ENCODE data around the gene SIL1.
"Not testable (repeated sequence)": the region's sequence is repeated elsewhere in the genome, so short reads cannot be mapped to it uniquely, and the experiment has no call there.

DNA sequence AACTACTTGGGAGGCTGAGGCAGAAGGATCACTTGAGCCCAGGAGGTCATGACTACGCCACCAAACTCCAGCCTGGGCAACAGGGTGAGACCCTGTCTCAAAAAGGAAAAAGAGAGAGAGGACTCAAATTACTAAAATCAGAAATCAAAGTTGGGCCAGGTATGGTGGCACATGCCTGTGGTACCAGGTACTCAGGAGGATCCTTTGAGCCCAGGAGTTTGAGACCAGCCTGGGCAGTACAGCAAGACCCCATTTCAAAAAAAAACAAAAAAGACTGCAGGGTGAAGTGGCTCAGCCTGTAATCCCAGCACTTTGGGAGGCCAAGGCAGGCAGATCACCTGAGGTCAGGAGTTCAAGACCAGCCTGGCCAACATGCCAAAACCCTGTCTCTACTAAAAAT, 23.8 kb downstream of the SIL1 start:
- TF ChIP-seq, protein P1, sequence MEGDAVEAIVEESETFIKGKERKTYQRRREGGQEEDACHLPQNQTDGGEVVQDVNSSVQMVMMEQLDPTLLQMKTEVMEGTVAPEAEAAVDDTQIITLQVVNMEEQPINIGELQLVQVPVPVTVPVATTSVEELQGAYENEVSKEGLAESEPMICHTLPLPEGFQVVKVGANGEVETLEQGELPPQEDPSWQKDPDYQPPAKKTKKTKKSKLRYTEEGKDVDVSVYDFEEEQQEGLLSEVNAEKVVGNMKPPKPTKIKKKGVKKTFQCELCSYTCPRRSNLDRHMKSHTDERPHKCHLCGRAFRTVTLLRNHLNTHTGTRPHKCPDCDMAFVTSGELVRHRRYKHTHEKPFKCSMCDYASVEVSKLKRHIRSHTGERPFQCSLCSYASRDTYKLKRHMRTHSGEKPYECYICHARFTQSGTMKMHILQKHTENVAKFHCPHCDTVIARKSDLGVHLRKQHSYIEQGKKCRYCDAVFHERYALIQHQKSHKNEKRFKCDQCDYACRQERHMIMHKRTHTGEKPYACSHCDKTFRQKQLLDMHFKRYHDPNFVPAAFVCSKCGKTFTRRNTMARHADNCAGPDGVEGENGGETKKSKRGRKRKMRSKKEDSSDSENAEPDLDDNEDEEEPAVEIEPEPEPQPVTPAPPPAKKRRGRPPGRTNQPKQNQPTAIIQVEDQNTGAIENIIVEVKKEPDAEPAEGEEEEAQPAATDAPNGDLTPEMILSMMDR (IDR thresholded peaks at IDR 0.05; ENCODE audit: low read length): not testable (repeated sequence)
- not testable (repeated sequence) for TF ChIP-seq EZH2 (IDR thresholded peaks at IDR 0.05; ENCODE audit: borderline replicate concordance, low read length)

Data from OCI-LY1 (cell line).